GM18511 (cell line): ENCODE data around the gene HIVEP1.

Experiments
- ATAC-seq: cut with Tn5 transposase; IDR thresholded peaks from one replicate; pipeline ENCODE4 v1.9.1; 2021; ENCODE audit warnings: mild to moderate bottlenecking, moderate library complexity; ENCODE audit not compliant: unreplicated experiment

Gene HIVEP1

GRCh38 chr6:12017263-12017662 lies 5.2 kb downstream of the HIVEP1 start:
- no peak for ATAC-seq

GRCh38 chr6:12017876-12018401 lies 5.8 kb downstream of the HIVEP1 start:
- ATAC-seq = no peak

- no peak for ATAC-seq
Measured at GRCh38 chr6:12020187-12020791, 8.2 kb downstream of the HIVEP1 start.

GRCh38 chr6:12022481-12022880 lies 10.4 kb downstream of the HIVEP1 start:
- no peak for ATAC-seq

- ATAC-seq = no peak
Measured at GRCh38 chr6:12022953-12023388, 10.9 kb downstream of the HIVEP1 start.

- no peak for ATAC-seq
Measured at GRCh38 chr6:12024216-12024615, 12.1 kb downstream of the HIVEP1 start.

- no peak for ATAC-seq
Measured at GRCh38 chr6:12024699-12025434, 12.8 kb downstream of the HIVEP1 start.

- no peak for ATAC-seq
Measured at GRCh38 chr6:12026120-12026519, 14.0 kb downstream of the HIVEP1 start.

- no peak for ATAC-seq
Measured at GRCh38 chr6:12026833-12027232, 14.7 kb downstream of the HIVEP1 start.

- no peak for ATAC-seq
Measured at GRCh38 chr6:12028213-12028612, 16.1 kb downstream of the HIVEP1 start.

- no peak for ATAC-seq
Measured at GRCh38 chr6:12029979-12030737, 18.0 kb downstream of the HIVEP1 start.

- no peak for ATAC-seq
Measured at GRCh38 chr6:12030993-12031550, 19.0 kb downstream of the HIVEP1 start.

GRCh38 chr6:12032783-12033573 lies 20.9 kb downstream of the HIVEP1 start:
- no peak for ATAC-seq

GRCh38 chr6:12033770-12034169 lies 21.7 kb downstream of the HIVEP1 start:
- no peak for ATAC-seq

- no peak for ATAC-seq
Measured at GRCh38 chr6:12034349-12034748, 22.2 kb downstream of the HIVEP1 start.

GRCh38 chr6:12034837-12035236 lies 22.7 kb downstream of the HIVEP1 start:
- no peak for ATAC-seq

GRCh38 chr6:12036766-12037165 lies 24.7 kb downstream of the HIVEP1 start:
- ATAC-seq = no peak

- ATAC-seq = no peak
Measured at GRCh38 chr6:12037798-12038197, 25.7 kb downstream of the HIVEP1 start.

- no peak for ATAC-seq
Measured at GRCh38 chr6:12039540-12040459, 27.7 kb downstream of the HIVEP1 start.
